ENCODE data around the gene PUS1. TPM values are rescaled to one million over a fixed set of nuclear protein-coding genes. Genes with fewer than 3 reads are reported as not detected.

Gene PUS1
- total and polyA plus RNA-seq, 2 donors from 2014 or later, result 16.1 to 28.8 TPM

DNA sequence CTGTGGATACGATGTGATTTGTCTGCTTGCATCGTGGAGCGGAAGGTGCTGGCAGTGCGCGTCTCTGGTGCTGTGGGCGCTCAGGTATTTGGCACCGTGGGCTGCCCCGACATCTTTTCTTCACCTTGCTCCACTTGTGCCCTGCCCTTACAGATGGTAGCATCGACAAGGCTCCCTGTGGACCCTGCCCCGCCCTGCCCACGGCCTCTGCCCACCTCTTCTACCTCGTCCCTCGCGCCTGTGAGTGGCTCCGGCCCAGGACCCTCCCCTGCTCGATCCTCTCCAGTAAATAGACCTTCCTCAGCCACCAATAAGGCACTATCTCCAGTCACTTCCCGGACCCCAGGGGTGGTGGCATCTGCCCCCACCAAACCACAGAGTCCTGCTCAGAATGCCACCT lies 57.3 kb downstream of the PUS1 start:
- Histone ChIP-seq H3K9me3 (ENCODE audit: control insufficient read depth in 2 of 3, insufficient read depth in 1 of 3, low read length in 3 of 3) (no peaks in the 10 kb centered on the region), H3K36me3 (ENCODE audit: control insufficient read depth in 2 of 3, insufficient read depth in 3 of 3, low read length in 3 of 3) (peaks cover 2 to 48% (median 43%) of the 10 kb centered on the region in 3 donors), H3K9ac (ENCODE audit: low read length in 3 of 3) (no peak overlapping the region), H3K4me1 (ENCODE audit: control insufficient read depth in 2 of 3, insufficient read depth in 2 of 3, low read depth in 1 of 3, low read length in 3 of 3) (no peaks in the 10 kb centered on the region), H3K27me3 (ENCODE audit: control insufficient read depth, insufficient read depth, low read length) (no peaks in the 10 kb centered on the region), H3K27ac (ENCODE audit: low read depth in 2 of 2, low read length in 2 of 2) (no peak overlapping the region), H3K4me3 (ENCODE audit: low read length in 3 of 3) (no peak overlapping the region)
- DNase-seq, result no peak
- FAIRE-seq, result no peak
- TF ChIP-seq, protein P1, sequence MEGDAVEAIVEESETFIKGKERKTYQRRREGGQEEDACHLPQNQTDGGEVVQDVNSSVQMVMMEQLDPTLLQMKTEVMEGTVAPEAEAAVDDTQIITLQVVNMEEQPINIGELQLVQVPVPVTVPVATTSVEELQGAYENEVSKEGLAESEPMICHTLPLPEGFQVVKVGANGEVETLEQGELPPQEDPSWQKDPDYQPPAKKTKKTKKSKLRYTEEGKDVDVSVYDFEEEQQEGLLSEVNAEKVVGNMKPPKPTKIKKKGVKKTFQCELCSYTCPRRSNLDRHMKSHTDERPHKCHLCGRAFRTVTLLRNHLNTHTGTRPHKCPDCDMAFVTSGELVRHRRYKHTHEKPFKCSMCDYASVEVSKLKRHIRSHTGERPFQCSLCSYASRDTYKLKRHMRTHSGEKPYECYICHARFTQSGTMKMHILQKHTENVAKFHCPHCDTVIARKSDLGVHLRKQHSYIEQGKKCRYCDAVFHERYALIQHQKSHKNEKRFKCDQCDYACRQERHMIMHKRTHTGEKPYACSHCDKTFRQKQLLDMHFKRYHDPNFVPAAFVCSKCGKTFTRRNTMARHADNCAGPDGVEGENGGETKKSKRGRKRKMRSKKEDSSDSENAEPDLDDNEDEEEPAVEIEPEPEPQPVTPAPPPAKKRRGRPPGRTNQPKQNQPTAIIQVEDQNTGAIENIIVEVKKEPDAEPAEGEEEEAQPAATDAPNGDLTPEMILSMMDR (IDR thresholded peaks at IDR 0.05; ENCODE audit: borderline replicate concordance, extremely low read depth, insufficient read depth), result no peak
- intact Hi-C loops (cut with DNase I), result no loop called here

DNA sequence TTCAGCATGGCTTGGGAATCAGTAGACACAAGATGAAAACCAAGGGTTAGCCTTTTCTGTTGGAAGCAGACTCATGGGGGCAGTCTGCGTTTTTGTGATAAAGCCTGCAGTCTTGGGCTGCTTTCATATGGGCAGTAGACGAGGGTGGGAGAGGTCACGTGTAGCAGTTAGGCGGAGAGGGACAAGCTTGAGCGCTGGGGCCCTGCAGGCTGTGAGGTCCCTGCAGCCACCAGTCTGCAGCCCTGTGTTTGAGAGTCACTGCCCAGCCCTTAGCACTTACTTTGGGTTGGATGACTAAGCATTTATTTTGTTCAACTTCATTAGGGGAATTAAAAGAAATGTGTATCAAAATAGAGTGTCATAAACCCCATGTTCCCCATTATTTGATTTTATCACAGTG lies 57.8 kb downstream of the PUS1 start:
- intact Hi-C loops (cut with DNase I), result no loop called here
- no peak for FAIRE-seq
- Histone ChIP-seq H3K36me3 (ENCODE audit: control insufficient read depth in 2 of 3, insufficient read depth in 3 of 3, low read length in 3 of 3) (peaks cover 2 to 45% (median 38%) of the 10 kb centered on the region in 3 donors), H3K4me1 (ENCODE audit: control insufficient read depth in 2 of 3, insufficient read depth in 2 of 3, low read depth in 1 of 3, low read length in 3 of 3) (no peaks in the 10 kb centered on the region), H3K4me3 (ENCODE audit: low read length in 3 of 3) (no peak overlapping the region), H3K9me3 (ENCODE audit: control insufficient read depth in 2 of 3, insufficient read depth in 1 of 3, low read length in 3 of 3) (no peaks in the 10 kb centered on the region), H3K27ac (ENCODE audit: low read depth in 2 of 2, low read length in 2 of 2) (no peak overlapping the region), H3K9ac (ENCODE audit: low read length in 3 of 3) (no peak overlapping the region), H3K27me3 (ENCODE audit: control insufficient read depth, insufficient read depth, low read length) (no peaks in the 10 kb centered on the region)
- TF ChIP-seq, protein P1 (IDR thresholded peaks at IDR 0.05; ENCODE audit: borderline replicate concordance, extremely low read depth, insufficient read depth), result no peak
- DNase-seq, result no peak

DNA sequence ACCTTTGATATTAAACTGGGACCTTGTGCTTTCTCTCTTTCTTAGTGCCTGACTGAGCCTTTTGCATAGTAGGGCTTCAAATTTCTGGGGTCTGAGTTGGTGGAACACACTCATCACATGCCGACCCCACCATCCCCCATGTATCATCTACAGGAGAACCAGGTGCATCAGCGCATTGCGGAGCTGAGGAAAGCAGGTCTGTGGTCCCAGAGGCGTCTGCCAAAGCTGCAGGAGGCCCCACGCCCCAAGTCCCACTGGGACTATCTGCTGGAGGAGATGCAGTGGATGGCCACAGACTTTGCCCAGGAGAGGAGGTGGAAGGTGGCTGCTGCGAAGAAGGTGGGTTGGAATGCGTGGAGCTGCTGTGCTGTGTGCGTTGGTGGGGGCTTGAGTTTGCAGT lies 58.5 kb downstream of the PUS1 start:
- FAIRE-seq, result no peak
- TF ChIP-seq, protein P1 (IDR thresholded peaks at IDR 0.05; ENCODE audit: borderline replicate concordance, extremely low read depth, insufficient read depth), result no peak
- no peak overlapping the region for H3K4me3 ChIP-seq (ENCODE audit: low read length in 3 of 3)

More for the DNA sequence above, 58.5 kb downstream of the PUS1 start:
- Histone ChIP-seq H3K27ac (ENCODE audit: low read depth in 2 of 2, low read length in 2 of 2) (no peak overlapping the region), H3K9me3 (ENCODE audit: control insufficient read depth in 2 of 3, insufficient read depth in 1 of 3, low read length in 3 of 3) (no peaks in the 10 kb centered on the region), H3K9ac (ENCODE audit: low read length in 3 of 3) (no peak overlapping the region), H3K4me1 (ENCODE audit: control insufficient read depth in 2 of 3, insufficient read depth in 2 of 3, low read depth in 1 of 3, low read length in 3 of 3) (no peaks in the 10 kb centered on the region), H3K27me3 (ENCODE audit: control insufficient read depth, insufficient read depth, low read length) (no peaks in the 10 kb centered on the region), H3K36me3 (ENCODE audit: control insufficient read depth in 2 of 3, insufficient read depth in 3 of 3, low read length in 3 of 3) (peaks cover 2 to 45% (median 37%) of the 10 kb centered on the region in 3 donors)
- intact Hi-C loops (cut with DNase I), result no loop called here
- DNase-seq, result no peak

All from kidney (tissue), 14 donors.